NCI-H1048 (cell line): ENCODE results near the gene SCN2A.

ENCODE experiments used
- DNase-seq: peaks from one replicate; lab custom pipeline; 2025; lab: John Stamatoyannopoulos, UW

The SCN2A gene

DNA sequence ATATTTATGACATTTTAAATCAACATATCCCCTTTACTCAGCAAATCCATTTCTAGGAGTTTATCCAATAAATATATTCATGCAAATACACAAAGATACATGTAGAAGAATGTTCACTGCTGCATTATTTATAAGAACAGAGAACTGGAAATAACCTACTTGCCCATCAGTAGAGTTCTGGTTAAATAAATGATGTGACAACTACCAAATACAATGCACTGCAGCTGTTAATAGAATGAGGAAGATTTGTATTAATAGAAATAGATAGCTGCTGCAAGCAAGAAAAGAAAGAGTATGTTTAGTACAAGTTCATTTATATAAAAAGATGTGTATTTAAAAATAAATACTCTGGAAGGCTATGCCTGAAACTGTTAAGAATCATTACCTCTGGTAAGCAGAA, 181.0 kb downstream of the SCN2A start:
- DNase-seq: no peak

DNA sequence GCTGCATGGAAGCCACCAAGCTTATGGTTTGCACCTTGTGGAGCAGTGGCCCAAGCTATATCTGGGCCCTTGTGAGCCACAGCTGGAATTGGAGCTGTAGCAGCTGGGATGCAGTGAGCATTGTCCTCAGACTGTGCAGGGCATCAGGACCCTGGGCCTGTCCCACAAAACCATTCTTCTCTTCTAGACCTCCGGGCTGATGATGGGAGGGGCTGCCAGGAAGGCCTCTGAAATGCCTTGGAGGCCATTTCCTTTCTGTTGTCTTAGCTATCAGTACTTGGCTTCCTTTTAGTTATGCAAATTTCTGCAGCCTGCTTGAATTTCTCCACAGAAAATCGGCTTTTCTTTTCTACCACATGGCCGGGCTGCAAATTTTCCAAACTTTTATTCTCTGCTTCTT, 183.9 kb downstream of the SCN2A start:
- no peak for DNase-seq

DNA sequence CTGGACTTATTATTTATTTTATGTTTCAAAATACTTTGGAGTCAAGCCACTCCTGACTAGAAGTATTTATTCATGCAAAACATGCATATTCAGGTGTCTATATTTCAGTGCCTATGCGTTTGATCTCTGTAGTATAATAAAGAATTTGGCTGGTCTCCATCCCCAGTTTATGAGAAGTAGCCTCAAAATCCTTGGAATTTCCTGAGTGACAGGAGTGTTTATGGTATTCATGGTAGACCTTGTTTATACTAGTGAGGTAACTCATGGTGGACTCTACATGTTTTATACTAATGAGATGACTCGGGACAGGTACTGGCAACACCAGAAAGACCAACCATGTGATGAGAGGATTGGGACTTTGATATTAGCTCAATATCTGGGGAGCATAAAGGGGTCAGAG, 186.3 kb downstream of the SCN2A start:
- DNase-seq: no peak

DNA sequence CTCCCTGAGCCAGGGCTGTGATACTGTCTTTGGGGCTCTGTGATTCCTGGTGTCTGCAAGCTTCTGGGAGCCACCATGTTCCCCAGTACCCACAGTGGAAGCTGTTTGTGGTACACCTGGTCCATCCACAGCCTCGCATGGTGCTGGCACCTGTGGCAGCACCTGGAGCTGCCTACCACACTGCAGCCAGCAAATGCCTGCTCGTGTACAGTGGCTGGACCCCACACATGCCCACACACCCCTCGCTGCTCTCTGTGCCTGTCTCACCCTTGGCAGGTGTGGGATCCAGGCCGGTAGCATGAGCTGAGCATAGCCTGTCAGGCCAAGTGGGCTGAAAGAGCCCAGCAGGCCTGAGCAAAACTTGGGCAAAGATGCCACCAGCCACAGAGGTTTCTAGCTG, 188.5 kb downstream of the SCN2A start:
- DNase-seq: no peak

DNA sequence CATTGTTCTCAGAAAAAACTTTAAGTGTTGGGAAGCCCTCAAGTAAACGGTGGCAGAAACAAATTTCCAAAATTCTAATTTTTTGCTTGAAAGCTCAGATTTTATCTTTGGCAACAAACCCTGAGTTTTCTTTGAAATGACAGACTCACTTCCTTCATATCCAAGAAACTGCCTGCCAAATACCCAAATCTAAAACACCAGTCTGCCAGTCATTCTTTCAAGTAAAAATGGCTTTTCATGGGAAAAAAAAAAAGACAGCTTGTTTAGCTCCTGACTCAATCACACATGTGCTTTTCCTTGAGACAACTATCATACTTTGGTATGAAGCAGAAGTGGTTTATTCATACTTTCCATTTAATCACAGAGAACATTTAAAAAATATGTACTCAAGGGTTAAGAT, 189.7 kb downstream of the SCN2A start:
- DNase-seq: no peak

GRCh38 chr2:165431014-165431413, 191.8 kb downstream of the SCN2A start:
- DNase-seq: no peak

DNA sequence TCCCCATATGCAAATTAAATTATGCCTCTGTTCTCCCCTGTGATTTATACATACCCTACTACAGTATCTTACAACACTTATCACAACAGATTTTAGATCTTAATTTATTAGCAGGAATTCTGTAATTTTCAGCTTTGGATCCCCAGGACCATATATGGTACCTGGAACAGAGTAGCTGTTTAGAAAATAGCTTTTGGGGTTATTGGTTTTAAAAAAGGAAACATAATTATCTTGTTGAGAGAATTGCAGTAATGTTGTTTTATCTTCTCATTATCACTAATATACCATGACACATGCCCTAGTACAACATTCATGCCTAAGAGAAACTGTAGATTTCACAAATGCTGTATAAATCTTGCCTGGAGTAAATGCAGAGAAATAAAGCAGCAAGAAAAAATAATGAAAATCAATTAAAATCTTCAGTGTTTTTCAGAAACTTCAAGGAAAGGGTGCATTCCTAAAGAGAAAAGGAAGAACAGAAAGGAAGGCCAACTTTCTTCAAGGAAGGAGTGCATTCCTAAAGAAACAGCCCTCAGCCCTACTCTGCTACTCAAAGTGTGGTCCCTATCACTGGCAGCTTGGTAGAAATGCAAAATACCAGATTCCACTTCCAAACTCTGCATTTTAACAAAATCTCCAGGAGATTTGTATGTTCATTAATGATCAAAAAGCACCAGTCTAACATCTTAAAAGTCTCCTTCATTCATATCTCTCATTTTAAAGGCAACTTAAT, 193.2 kb downstream of the SCN2A start:
- no peak for DNase-seq

GRCh38 chr2:165434865-165435496, 195.8 kb downstream of the SCN2A start:
- no peak for DNase-seq

GRCh38 chr2:165435611-165436010, 196.4 kb downstream of the SCN2A start:
- DNase-seq: no peak

- DNase-seq: no peak
These were observed 197.3 kb downstream of the SCN2A start for GRCh38 chr2:165436559-165436958.

DNA sequence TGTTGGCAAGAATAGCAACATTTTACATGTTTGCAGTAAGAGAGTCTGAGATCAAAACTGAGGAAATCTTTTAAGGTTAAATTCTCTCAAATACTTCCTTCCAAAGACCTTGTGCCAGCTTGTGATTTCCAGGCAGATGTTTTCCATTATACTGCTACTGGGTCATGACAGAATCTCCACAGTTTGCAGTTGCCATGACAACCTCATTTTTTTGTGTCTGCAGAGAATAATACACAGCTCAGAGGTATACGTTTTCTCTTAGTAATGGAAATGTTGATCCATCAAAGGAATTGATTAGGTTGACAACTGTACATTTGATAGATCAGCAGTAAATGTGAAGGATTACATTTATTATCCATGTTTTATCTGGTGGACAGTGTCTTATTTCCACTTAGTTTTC, 201.2 kb downstream of the SCN2A start:
- no peak for DNase-seq
